Nephron (organoid): ENCODE measurements around the gene FAM118B.

Experiments used
- H3K27ac Mint-ChIP-seq, 3 experiments: 2 replicates each; pipeline ENCODE4 v1.8.0; 2020; ENCODE audit warnings: mixed read lengths in 3 of 3, mild to moderate bottlenecking in 2 of 3, moderate library complexity in 1 of 3
- H3K27me3 Mint-ChIP-seq: 2 replicates; pipeline ENCODE4 v1.8.0; 2021; ENCODE audit warnings: low read depth, mild to moderate bottlenecking, moderate library complexity, mixed read lengths
- H3K36me3 Mint-ChIP-seq: 2 replicates; pipeline ENCODE4 v1.8.0; 2020; ENCODE audit warnings: low read depth, mixed read lengths
- H3K4me1 Mint-ChIP-seq: 2 replicates; pipeline ENCODE4 v1.8.0; 2020; ENCODE audit warnings: mixed read lengths
- H3K4me3 Mint-ChIP-seq, 3 experiments: 2 replicates each; pipeline ENCODE4 v1.8.0; 2020; ENCODE audit warnings: mild to moderate bottlenecking in 3 of 3, mixed read lengths in 3 of 3, moderate library complexity in 2 of 3
- H3K9me3 Mint-ChIP-seq: 2 replicates; pipeline ENCODE4 v1.8.0; 2020; ENCODE audit warnings: mixed read lengths
- TF ChIP-seq, protein P1 (sequence below), 3 experiments: fragments of 200-600 bp; sonication (generic); IDR thresholded peaks; one replicate each; pipeline ENCODE4 v1.5.0; 2021; ENCODE audit warnings: antibody characterized with exemption in 3 of 3; ENCODE audit not compliant: unreplicated experiment in 3 of 3

The FAM118B gene

DNA sequence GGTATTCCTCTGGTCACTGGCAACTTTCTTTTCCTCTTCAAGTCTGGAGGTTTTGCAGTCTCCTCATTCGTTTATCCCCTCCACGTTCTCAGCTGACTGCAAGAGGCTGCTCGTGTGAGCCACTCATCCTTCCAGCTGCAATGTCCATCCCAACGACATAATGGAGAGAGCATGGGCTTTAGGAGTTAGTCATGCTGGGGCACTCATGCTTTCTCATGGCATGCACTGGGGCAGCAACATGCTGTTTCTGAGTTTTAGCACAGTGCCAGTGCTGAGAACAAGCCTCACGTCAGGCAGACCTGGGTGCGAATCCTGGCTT is 99.4 kb downstream of the FAM118B start:
- peaks cover 3% of the 10 kb centered on the region for H3K27me3 Mint-ChIP-seq
- no peak overlapping the region for H3K4me3 Mint-ChIP-seq
- peak overlapping the region in 1 of 3 experiments; percentile 19 for H3K27ac Mint-ChIP-seq
- H3K36me3 Mint-ChIP-seq: peaks cover 26% of the 10 kb centered on the region
- peaks cover 43% of the 10 kb centered on the region for H3K4me1 Mint-ChIP-seq
- H3K9me3 Mint-ChIP-seq: no peaks in the 10 kb centered on the region
- TF ChIP-seq, protein P1, sequence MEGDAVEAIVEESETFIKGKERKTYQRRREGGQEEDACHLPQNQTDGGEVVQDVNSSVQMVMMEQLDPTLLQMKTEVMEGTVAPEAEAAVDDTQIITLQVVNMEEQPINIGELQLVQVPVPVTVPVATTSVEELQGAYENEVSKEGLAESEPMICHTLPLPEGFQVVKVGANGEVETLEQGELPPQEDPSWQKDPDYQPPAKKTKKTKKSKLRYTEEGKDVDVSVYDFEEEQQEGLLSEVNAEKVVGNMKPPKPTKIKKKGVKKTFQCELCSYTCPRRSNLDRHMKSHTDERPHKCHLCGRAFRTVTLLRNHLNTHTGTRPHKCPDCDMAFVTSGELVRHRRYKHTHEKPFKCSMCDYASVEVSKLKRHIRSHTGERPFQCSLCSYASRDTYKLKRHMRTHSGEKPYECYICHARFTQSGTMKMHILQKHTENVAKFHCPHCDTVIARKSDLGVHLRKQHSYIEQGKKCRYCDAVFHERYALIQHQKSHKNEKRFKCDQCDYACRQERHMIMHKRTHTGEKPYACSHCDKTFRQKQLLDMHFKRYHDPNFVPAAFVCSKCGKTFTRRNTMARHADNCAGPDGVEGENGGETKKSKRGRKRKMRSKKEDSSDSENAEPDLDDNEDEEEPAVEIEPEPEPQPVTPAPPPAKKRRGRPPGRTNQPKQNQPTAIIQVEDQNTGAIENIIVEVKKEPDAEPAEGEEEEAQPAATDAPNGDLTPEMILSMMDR (IDR thresholded peaks at IDR 0.05; ENCODE audit: unreplicated experiment in 3 of 3): no peak

DNA sequence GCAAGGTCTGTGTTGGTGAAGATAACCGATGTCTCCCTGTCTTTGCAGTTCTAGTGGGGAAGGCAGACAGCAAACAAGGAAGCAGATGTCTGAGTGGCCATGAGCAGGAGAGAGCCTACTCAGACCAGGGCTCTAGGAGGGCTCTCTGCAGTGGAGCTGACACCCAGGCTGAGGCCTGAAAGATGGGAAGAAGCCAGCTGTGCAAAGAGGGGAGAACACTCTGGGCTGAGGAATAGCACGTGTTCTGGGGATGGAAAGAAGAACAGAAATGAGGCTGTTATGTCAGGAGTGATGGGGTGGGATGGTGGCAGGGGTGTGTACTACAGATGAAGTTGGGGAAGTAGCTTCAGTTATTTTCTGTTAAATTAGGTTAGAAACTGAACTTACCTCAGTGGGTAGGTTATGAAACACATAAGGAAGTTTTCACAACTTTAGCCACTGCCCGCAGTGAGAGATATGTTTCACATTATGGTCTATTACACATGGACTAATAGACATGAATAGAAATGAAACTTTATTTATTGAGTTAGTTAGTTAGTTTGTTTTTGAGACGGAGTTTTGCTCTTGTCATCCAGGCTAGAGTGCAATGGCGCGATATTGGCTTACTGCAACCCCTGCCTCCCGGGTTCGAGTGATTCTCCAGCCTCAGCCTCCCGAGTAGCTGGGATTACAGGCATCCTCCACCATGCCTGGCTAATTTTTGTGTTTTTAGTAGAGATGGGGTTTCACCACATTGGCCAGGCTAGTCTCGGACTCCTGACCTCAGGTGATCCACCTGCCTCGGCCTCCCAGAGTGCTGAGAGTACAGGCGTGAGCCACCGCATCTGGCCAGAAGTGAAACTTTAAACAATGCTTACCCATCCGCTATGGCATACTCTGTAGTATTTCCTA is 100.1 kb downstream of the FAM118B start:
- TF ChIP-seq, protein P1 (IDR thresholded peaks at IDR 0.05; ENCODE audit: unreplicated experiment in 3 of 3): no peak

More for the DNA sequence above, 100.1 kb downstream of the FAM118B start:
- no peaks in the 10 kb centered on the region for H3K27me3 Mint-ChIP-seq
- no peak overlapping the region for H3K4me3 Mint-ChIP-seq
- H3K36me3 Mint-ChIP-seq: peaks cover 32% of the 10 kb centered on the region
- H3K9me3 Mint-ChIP-seq: no peaks in the 10 kb centered on the region
- peak overlapping the region in 1 of 3 experiments; percentile 5 for H3K27ac Mint-ChIP-seq
- peaks cover 50% of the 10 kb centered on the region for H3K4me1 Mint-ChIP-seq
